A673 (cell line): Measurements from ENCODE around the gene ROBO2. TPM values are rescaled to one million over a fixed set of nuclear protein-coding genes. Genes with fewer than 3 reads are reported as not detected.

Experiments
- BruUV-seq: library from RNA; stranded (reverse); fragments of 400-500 nt; replicated peaks from 2 replicates; lab custom pipeline; 2021; lab: Mats Ljungman, UMichigan
- CTCF ChIA-PET: fragments of 300-600 bp; sonication (Branson Sonifier 250); formaldehyde crosslinking; loops from one replicate; lab custom pipeline; 2022; ENCODE audit warnings: antibody characterized with exemption; lab: Charles Lee
- POLR2A ChIA-PET: fragments of 300-600 bp; sonication (Branson Sonifier 250); formaldehyde crosslinking; loops from one replicate; lab custom pipeline; 2022; ENCODE audit warnings: antibody characterized with exemption; ENCODE audit not compliant: low non-redundant PET; lab: Charles Lee
- DNase-seq: peaks from one replicate; pipeline ENCODE4 v3.0.0-alpha.2; 2015; ENCODE audit warnings: low spot score
- H3K27ac ChIP-seq: fragments of 200-600 bp; sonication (generic); 2 replicates; pipeline ENCODE4 v1.5.1; 2016; ENCODE audit warnings: mixed run types, low read depth, mild to moderate bottlenecking, mixed read lengths, antibody characterized with exemption, low read length; ENCODE audit not compliant: poor library complexity, severe bottlenecking
- H3K27me3 ChIP-seq: fragments of 200-600 bp; sonication (generic); replicated peaks from 2 replicates; pipeline ENCODE4 v1.6.1; 2017; ENCODE audit warnings: mixed run types, low read depth, mild to moderate bottlenecking, mixed read lengths, antibody characterized with exemption, low read length; ENCODE audit not compliant: insufficient read depth, poor library complexity
- H3K36me3 ChIP-seq: fragments of 200-600 bp; sonication (generic); 2 replicates; pipeline ENCODE4 v1.6.1; 2016; ENCODE audit warnings: mixed run types, mild to moderate bottlenecking, mixed read lengths, antibody characterized with exemption, low read length; ENCODE audit not compliant: insufficient read depth, poor library complexity, severe bottlenecking
- H3K4me1 ChIP-seq: fragments of 200-600 bp; sonication (generic); 2 replicates; pipeline ENCODE4 v1.6.1; 2017; ENCODE audit warnings: mixed run types, mild to moderate bottlenecking, mixed read lengths, antibody characterized with exemption, low read length; ENCODE audit not compliant: insufficient read depth, poor library complexity, severe bottlenecking
- H3K4me3 ChIP-seq: fragments of 200-600 bp; sonication (generic); 2 replicates; pipeline ENCODE4 v1.5.1; 2016; ENCODE audit warnings: low read depth, mixed run types, mild to moderate bottlenecking, mixed read lengths, low read length; ENCODE audit not compliant: poor library complexity, severe bottlenecking
- H3K9me3 ChIP-seq: fragments of 200-600 bp; sonication (generic); 2 replicates; pipeline ENCODE4 v1.6.1; 2016; ENCODE audit warnings: mixed run types, low read depth, mild to moderate bottlenecking, mixed read lengths, antibody characterized with exemption, low read length; ENCODE audit not compliant: poor library complexity, severe bottlenecking
- EZH2 ChIP-seq: fragments of 200-600 bp; sonication (generic); IDR thresholded peaks from 2 replicates; pipeline ENCODE4 v1.6.1; 2017; ENCODE audit warnings: borderline replicate concordance, low read depth, mild to moderate bottlenecking, mixed read lengths, antibody characterized with exemption, low read length; ENCODE audit not compliant: poor library complexity, severe bottlenecking
- intact Hi-C: fragments of 100-400 bp; cut with micrococcal nuclease; formaldehyde crosslinking; loops from one replicate; pipeline ENCODE4 v1.10.0; 2022; ENCODE audit not compliant: unreplicated experiment
- total RNA-seq: library from RNA; stranded (reverse); gene quantifications from 2 replicates; pipeline ENCODE4 v1.2.3, GENCODE V29; 2021
- TF ChIP-seq, protein P1 (sequence below): fragments of 300-800, 200-600 bp; sonication (generic); conservative IDR thresholded peaks from 2 replicates; pipeline ENCODE4 v1.5.1; 2017; ENCODE audit warnings: low read depth, mild to moderate bottlenecking, antibody characterized with exemption, low read length, moderate library complexity, mixed read lengths

Gene ROBO2
- total RNA-seq, 1 experiment from 2014 or later, result 17.5 TPM

DNA sequence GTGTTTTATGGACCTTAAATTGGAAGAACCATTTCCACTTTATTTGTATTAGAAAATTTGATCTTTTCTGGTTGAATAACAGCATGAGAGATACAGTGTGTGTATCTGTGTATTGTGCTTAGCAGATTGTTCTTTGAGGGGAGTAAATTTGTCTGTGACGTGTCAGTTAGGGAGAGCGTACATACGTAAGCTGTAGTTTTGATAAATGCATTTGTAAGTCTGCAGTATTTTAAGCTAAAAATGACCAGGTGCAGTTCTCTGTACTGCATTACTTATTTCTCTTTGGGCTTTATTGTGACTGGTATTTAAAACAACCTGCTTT is 264.8 kb downstream of the ROBO2 start:
- no peaks in the 10 kb centered on the region for H3K9me3 ChIP-seq
- H3K27ac ChIP-seq, result no peak overlapping the region
- H3K27me3 ChIP-seq, result no peaks in the 10 kb centered on the region
- peaks cover 15% of the 10 kb centered on the region for H3K4me1 ChIP-seq
- CTCF ChIA-PET, result no interaction called here
- no peak overlapping the region for H3K4me3 ChIP-seq
- POLR2A ChIA-PET, result no interaction called here
- BruUV-seq, result no TSS peak
- H3K36me3 ChIP-seq, result no peaks in the 10 kb centered on the region
- DNase-seq, result no peak
- TF ChIP-seq EZH2, result no peak
- TF ChIP-seq, protein P1, sequence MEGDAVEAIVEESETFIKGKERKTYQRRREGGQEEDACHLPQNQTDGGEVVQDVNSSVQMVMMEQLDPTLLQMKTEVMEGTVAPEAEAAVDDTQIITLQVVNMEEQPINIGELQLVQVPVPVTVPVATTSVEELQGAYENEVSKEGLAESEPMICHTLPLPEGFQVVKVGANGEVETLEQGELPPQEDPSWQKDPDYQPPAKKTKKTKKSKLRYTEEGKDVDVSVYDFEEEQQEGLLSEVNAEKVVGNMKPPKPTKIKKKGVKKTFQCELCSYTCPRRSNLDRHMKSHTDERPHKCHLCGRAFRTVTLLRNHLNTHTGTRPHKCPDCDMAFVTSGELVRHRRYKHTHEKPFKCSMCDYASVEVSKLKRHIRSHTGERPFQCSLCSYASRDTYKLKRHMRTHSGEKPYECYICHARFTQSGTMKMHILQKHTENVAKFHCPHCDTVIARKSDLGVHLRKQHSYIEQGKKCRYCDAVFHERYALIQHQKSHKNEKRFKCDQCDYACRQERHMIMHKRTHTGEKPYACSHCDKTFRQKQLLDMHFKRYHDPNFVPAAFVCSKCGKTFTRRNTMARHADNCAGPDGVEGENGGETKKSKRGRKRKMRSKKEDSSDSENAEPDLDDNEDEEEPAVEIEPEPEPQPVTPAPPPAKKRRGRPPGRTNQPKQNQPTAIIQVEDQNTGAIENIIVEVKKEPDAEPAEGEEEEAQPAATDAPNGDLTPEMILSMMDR, result no peak
- intact Hi-C loops, result no loop called here

DNA sequence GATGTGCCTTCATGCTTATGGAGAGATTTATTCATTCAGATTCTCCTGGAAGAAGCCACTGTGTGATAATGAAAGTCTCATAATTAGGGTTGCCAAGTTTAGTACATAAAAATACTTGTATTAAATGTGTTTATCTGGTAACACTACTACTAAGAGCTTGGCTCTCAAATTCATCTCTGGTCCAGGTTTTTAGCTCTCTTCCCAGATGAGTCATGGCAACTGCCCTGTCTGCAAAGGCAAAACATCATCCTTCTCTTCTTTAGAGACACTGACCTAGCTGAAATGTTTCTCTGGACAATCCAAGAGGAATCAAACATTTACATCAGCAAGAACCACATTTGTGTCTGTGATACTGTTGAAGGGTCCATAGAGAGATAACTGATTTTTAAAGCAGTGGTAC is 269.6 kb downstream of the ROBO2 start:
- BruUV-seq, result no TSS peak
- no peak for DNase-seq
- H3K4me1 ChIP-seq, result peaks cover 20% of the 10 kb centered on the region
- ChIA-PET CTCF (no interaction called here), POLR2A (no interaction called here)
- H3K4me3 ChIP-seq, result no peak overlapping the region
- H3K27ac ChIP-seq, result no peak overlapping the region
- no peaks in the 10 kb centered on the region for H3K9me3 ChIP-seq
- H3K36me3 ChIP-seq, result no peaks in the 10 kb centered on the region
- TF ChIP-seq, protein P1, result no peak
- no peak for TF ChIP-seq EZH2
- H3K27me3 ChIP-seq, result no peaks in the 10 kb centered on the region
- intact Hi-C loops, result no loop called here

DNA sequence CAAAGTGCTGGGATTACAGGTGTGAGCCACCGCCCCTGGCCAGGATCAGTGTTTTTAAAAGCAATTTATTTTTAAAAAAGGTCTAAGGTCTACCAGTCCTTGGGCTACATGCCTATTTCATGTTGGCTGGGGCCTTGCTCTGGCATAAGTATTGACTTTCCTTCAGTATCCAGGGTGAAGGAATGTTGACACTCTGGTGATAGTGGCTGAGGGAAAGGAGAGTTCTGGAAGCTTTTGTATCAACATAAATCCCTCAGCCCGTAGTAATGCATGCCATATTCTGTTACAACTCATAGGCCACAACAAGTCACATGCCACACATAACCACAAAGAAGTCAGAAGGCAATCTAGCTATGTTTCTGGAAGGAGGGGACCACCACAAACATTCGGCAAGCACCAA is 273.9 kb downstream of the ROBO2 start:
- ChIA-PET POLR2A (no interaction called here), CTCF (no interaction called here)
- no TSS peak for BruUV-seq
- Histone ChIP-seq H3K9me3 (no peaks in the 10 kb centered on the region), H3K4me3 (no peak overlapping the region), H3K27ac (no peak overlapping the region), H3K36me3 (no peaks in the 10 kb centered on the region), H3K27me3 (no peaks in the 10 kb centered on the region), H3K4me1 (peaks cover 8% of the 10 kb centered on the region)
- intact Hi-C loops, result no loop called here
- no peak for DNase-seq
- TF ChIP-seq, protein P1, result no peak
- no peak for TF ChIP-seq EZH2
